GM18861 (cell line): Measurements from ENCODE around the gene SETD7.
"Not testable (repeated sequence)": the region's sequence is repeated elsewhere in the genome, so short reads cannot be mapped to it uniquely, and the experiment has no call there.

Experiments used
- ATAC-seq: cut with Tn5 transposase; IDR thresholded peaks from one replicate; pipeline ENCODE4 v1.9.1; 2021; ENCODE audit not compliant: unreplicated experiment

SETD7 gene

GRCh38 chr4:139470295-139470694 lies 85.7 kb downstream of the SETD7 start:
- no peak for ATAC-seq

GRCh38 chr4:139469869-139470268 lies 86.2 kb downstream of the SETD7 start:
- no peak for ATAC-seq

GRCh38 chr4:139469216-139469615 lies 86.8 kb downstream of the SETD7 start:
- no peak for ATAC-seq

- not testable (repeated sequence) for ATAC-seq
Measured at GRCh38 chr4:139468756-139469155, 87.3 kb downstream of the SETD7 start.

- ATAC-seq: no peak
Measured at GRCh38 chr4:139465922-139466321, 90.1 kb downstream of the SETD7 start.

- ATAC-seq: not testable (repeated sequence)
Measured at GRCh38 chr4:139464512-139464911, 91.5 kb downstream of the SETD7 start.

GRCh38 chr4:139461022-139461628 lies 94.9 kb downstream of the SETD7 start:
- ATAC-seq: no peak

GRCh38 chr4:139460565-139460964 lies 95.5 kb downstream of the SETD7 start:
- no peak for ATAC-seq

GRCh38 chr4:139458999-139459398 lies 97.0 kb downstream of the SETD7 start:
- ATAC-seq: no peak

GRCh38 chr4:139458543-139458942 lies 97.5 kb downstream of the SETD7 start:
- ATAC-seq: no peak

GRCh38 chr4:139457318-139457717 lies 98.7 kb downstream of the SETD7 start:
- no peak for ATAC-seq

- no peak for ATAC-seq
Measured at GRCh38 chr4:139455126-139455538, 100.9 kb downstream of the SETD7 start.

GRCh38 chr4:139454111-139455045 lies 101.6 kb downstream of the SETD7 start, which contains the start of gene RAB33B:
RAB33B (plus strand) TSS chr4:139454121; CDS start chr4:139454196, 75 bp downstream.
- ATAC-seq: peak; percentile 0

- ATAC-seq: peak; percentile 90
Measured at GRCh38 chr4:139453371-139454110, 102.5 kb downstream of the SETD7 start.

- ATAC-seq: peak; percentile 42
Measured at GRCh38 chr4:139453041-139453370, 103.0 kb downstream of the SETD7 start.

- ATAC-seq: no peak
Measured at GRCh38 chr4:139451997-139452396, 104.0 kb downstream of the SETD7 start.

GRCh38 chr4:139450586-139450985 lies 105.4 kb downstream of the SETD7 start:
- ATAC-seq: no peak

- ATAC-seq: not testable (repeated sequence)
Measured at GRCh38 chr4:139447078-139447477, 108.9 kb downstream of the SETD7 start.
